SW480 (cell line): ENCODE measurements around the gene RECQL5.

Experiments
- DNase-seq: peaks from one replicate; pipeline ENCODE4 v3.0.0-alpha.2; 2016; ENCODE audit warnings: low spot score

Gene RECQL5

GRCh38 chr17:75633486-75634375, 33.2 kb downstream of the RECQL5 start:
- peak; percentile 90 for DNase-seq

DNA sequence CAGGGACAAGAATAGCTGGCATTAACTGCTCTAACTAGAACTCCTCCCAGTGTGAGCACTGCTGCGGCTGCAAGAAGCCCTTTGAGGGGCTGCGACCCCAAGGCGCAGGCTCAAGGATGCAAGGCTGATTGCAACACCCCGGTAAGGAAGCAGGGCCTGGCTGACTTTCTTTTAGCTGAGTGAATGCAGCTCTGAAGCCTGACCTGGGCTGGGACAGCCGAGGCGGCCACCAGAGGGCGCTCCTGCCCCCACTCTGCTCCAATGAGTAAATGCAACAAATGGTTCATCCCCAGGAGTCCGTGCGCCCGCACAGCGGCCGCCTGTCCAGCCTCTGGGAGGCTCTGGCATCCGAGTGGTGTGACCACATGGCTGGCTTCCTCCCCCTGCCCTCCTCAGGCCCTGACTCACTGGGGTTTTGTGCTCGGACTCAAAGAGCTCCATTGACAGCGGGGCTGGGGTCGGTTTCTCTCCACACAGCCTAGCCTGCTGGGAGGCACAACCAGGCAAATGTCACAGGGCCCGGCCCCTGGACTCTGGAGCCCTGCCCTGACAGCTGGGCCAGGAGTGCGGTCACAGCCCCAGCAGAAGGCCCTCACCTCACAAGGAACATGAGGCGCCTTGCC, 34.0 kb downstream of the RECQL5 start, which contains the start of gene SMIM5:
Gene SMIM5 (plus strand): TSS at position 572 of the 623 bp plus-strand sequence. CDS start 6,768 bp downstream, outside the sequence.
- DNase-seq = peak; percentile 68

DNA sequence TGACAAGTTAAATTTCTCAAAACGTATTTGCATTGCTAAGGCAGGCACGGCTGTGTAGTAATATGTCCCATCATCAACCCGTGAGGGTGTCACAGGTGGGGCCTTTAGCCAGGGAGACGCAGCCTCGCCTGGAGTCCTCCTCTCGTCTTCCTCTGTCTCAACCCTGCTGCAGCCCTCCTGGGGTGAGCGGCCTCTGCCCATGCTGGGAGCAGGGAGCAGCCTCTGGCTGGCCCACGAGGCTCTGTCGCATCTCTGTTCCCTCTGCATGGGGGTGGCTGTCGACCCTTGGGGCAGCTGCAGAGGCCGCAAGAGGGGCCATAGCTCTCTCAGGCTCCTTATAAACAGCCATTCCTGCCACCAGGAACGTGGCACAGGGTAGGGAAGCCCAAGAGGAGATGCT, 34.5 kb downstream of the RECQL5 start:
- no peak for DNase-seq

- DNase-seq = no peak
Observed at GRCh38 chr17:75631353-75631752, 35.6 kb downstream of the RECQL5 start.

DNA sequence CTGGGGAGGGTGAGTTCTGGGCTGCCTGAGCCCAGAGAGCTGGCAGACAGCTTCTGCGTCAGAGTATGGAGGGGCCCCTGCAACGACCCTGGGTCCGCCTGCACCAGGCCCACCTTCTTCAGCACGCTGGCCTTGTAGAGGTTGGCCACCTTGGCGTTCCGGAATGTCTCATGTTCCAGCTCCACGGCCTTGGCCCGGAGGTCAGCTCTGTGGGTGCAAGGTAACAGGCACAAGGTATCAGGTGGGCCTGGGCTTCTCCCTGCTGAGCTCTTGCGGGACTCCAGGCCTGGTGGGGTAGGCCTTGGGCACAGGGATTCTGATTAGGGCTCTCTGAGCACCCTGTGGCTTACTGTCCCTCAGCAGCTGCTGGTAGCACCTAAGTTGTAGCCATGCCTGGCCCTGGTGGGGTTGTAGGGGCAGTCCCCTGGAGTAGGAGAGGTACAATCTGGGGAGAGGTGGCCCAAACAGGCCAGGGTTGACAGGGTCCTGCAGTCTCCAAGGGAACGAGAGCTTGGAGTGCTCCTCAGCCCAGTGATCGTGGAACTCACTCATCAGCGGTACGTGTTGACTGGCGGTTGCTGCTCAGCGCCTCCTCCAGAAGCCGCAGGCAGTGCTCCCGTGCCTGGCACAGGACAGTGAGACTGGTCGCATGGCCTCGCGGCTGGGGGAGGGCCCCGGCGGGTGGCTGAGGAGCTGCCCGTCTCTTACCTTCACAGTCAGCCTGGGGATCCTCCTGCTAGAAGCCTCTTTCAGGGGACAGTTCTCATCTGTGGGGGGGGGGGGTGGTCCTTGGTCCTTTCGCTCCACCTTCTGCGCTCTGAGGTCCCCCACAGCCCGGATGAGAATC, 36.7 kb downstream of the RECQL5 start:
- DNase-seq = no peak

- no peak for DNase-seq
Observed at GRCh38 chr17:75629157-75629556, 37.8 kb downstream of the RECQL5 start.

DNA sequence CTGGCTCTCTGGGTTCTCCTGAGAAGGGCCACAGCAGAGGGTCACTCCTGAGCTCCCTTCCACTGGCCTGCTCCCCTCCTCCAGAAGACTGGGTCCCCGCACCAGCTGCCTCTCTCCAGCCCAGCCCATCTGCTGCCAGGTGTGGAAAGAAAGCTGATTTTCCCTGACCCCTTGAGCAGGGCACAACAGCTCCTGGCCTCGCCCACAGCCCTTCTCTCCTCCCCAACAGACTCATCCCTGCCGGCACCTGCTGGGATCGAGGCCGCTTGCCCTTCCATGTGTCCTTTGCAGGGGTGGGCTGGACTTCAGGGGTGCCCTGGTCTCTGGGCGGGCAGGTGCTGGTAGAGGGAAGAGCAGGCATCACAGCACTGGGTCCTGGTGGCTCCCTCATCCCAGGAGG, 38.5 kb downstream of the RECQL5 start:
- DNase-seq = no peak

DNA sequence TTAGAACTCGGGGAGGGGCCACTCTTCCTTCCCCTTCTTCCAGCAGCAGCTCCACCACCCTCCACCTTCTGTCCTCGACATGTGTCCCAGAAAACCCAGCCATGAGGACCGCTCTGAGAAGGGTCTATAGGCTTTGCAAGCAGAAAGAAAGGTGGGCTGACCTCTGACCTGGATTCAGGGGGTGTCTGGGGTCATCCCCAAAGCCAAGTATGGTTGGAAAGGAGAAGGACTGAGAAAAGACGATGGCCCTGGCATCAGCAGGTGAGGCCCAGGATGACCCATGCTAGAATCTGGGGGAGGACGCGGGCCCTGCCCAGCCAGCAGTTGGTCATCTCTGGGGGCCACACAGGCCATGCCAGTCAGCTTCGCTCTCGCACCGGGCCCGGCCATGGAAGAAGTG, 39.9 kb downstream of the RECQL5 start:
- no peak for DNase-seq

- no peak for DNase-seq
Observed at GRCh38 chr17:75626496-75627038, 40.4 kb downstream of the RECQL5 start.

GRCh38 chr17:75625813-75626486, 41.0 kb downstream of the RECQL5 start:
- DNase-seq = peak; percentile 25

DNA sequence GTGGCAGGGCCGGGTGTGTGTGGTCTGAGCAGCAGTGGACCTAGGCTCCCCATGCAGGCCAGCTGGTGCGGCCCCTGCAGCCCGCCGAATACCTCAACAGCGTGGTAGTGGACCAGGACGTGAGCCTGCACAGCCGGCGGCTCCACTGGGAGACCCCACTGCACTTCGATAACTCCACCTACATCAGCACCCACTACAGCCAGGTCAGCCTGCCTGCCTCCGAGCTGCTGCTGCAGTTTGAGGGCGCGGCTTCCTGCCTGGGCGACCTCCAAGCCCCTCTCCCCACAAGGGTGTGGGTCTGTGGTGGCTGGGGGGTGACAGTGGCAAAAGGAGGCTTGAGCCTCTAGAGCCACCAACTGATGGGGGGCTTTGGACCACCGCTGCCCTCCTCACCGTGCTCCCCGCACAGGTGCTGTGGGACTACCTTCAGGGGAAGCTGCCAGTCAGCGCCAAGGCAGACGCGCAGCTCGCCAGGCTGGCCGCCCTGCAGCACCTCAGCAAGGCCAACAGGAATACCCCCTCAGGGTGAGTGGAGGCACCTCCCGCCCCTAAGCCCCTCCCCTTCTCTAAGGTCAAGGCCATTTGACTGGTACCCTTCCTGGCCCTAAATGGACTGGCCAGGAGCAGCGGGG, 42.1 kb downstream of the RECQL5 start:
- no peak for DNase-seq

- DNase-seq = no peak
Observed at GRCh38 chr17:75624021-75624420, 42.9 kb downstream of the RECQL5 start.

DNA sequence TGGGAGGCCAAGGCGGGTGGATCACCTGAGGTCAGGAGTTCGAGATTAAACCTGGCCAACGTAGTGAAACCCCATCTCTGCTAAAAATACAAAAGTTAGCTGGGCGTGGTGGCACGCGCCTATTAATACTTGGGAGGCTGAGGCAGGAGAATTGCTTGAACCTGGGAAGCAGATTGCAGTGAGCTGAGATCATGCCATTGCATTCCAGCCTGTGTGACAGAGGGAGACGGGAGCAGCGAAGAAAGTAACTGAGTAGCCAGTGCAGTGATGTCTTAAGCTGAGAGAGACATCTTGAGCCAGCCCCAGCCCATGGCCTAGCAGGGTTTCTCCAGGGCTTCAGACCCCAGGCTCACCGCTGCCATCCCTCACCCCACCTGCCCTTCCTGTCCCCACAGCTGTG, 43.6 kb downstream of the RECQL5 start:
- no peak for DNase-seq

DNA sequence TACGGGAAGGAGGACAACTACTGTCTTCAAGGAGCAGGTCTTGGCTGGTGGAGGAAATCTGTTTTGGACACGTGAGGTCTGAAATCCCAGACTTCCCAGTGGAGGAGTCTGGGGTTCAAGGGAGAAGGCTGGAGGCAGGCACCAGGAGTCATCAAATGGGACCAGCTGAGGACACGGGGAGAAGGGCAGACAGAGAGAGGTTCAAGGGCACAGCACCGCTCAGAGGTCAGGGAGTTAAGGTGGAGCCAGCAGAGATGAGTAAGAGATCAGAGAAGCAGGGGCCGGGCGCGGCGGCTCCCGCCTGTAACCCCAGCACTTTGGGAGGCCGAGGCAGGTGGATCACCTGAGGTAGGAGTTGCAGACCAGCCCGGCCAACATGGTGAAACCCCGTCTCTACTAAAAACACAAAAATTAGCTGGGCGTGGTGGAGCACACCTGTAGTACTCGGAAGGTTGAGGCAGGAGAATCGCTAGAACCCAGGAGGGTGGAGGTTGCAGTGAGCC, 44.1 kb downstream of the RECQL5 start:
- DNase-seq = no peak

GRCh38 chr17:75622076-75622475, 44.9 kb downstream of the RECQL5 start:
- DNase-seq = no peak

DNA sequence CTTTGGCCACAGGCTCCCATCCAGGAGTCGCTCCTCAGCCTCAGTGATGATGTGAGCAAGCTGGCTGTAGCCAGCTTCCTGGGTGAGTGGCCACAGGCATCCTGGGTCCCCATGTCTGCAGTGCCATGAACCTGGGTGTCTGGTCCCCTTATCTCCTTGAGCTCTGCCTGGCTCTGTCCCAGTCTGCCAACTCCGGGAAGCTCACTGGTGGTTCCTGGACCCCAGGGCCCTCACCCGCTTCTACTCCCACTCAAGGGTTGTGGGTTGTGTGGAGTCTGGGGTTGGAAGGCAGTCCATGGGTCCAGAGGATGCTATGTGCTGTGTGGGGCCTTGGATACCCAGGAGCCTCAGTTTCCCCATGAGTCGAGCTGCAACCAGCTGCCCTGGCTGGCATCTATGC, 45.5 kb downstream of the RECQL5 start:
- no peak for DNase-seq

GRCh38 chr17:75619506-75620431, 47.2 kb downstream of the RECQL5 start:
- no peak for DNase-seq

DNA sequence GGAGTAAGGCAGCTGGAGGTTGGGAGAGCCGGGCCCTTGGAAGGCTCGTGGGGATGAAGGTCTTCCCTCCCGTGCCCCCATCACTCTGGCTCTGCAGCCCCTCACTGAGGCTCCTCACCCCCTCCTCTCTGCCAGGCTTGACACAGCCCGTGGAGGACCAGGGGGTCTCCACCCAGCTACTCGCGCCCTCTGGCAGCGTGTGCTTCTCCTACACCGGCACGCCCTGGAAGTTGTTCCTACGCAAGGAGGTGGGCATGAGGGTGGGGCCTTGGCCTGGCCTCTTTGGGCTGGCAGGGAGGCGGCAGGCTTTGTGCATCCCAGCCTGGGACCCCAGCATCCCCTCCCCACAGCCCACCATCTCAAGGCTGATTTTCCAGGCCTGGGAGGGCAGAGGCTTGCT, 49.3 kb downstream of the RECQL5 start:
- no peak for DNase-seq

DNA sequence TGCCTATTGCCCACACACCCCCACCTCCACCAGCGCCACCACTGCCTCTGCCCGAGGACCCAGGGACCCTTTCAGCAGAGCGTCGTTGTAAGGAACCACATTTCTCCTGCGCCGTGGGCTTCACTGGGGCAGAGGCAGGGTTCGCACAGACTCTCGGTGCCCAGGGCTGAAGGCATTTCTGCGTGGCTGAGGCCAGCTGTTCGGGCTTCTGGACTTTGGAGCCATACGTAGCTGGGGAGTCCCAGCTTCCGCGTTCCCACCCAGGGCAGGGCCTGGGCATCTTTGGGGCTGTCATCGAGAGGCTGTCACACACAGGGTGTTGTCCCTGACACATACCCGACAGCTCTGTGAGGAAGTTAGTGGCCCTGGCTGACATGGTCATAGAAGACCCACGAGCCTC, 49.7 kb downstream of the RECQL5 start:
- peak; percentile 85 for DNase-seq
